ENCODE measurements around the gene CADM1. TPM values are rescaled to one million over a fixed set of nuclear protein-coding genes. Genes with fewer than 3 reads are reported as not detected.

Gene CADM1
- total and polyA plus RNA-seq, 2 donors (not counting 3 experiments of a cell fraction or from before 2014, with no cell fraction given) = 0.52 to 2.6 TPM

GRCh38 chr11:115530752-115531151 is 26.5 kb upstream of the CADM1 start:
- Histone ChIP-seq H3K9me3 (replicated peaks; ENCODE audit: control insufficient read depth, insufficient read depth, low read length) (no peaks in the 10 kb centered on the region), H3K36me3 (ENCODE audit: control insufficient read depth in 2 of 2, extremely low read depth in 1 of 2, insufficient read depth in 2 of 2, low read length in 2 of 2) (no peaks in the 10 kb centered on the region), H3K27me3 (ENCODE audit: control insufficient read depth in 2 of 2, insufficient read depth in 2 of 2, low read length in 2 of 2) (no peaks in the 10 kb centered on the region), H3K4me3 (replicated peaks in 1 of 3; ENCODE audit: insufficient read depth in 1 of 3, low read depth in 1 of 3, low read length in 3 of 3) (no peak overlapping the region), H4K20me1 (replicated peaks; ENCODE audit: control insufficient read depth, extremely low read depth, insufficient read depth, low read length) (no peaks in the 10 kb centered on the region), H2AFZ (ENCODE audit: low read depth, low read length) (no peak overlapping the region), H3K27ac (ENCODE audit: insufficient read depth, low read depth, low read length) (no peak overlapping the region), H3K9ac (replicated peaks; ENCODE audit: extremely low read depth, insufficient read depth, low read length) (no peak overlapping the region), H3K9me1 (replicated peaks; ENCODE audit: control insufficient read depth, extremely low read depth, insufficient read depth, low read length) (no peaks in the 10 kb centered on the region), H3K79me2 (ENCODE audit: control insufficient read depth, insufficient read depth, low read length) (no peaks in the 10 kb centered on the region), H3K4me2 (ENCODE audit: insufficient read depth, low read length) (no peak overlapping the region), H3K4me1 (ENCODE audit: control insufficient read depth, extremely low read depth, insufficient read depth, low read length) (no peaks in the 10 kb centered on the region)
- POLR2A ChIA-PET = no interaction called here
- DNase-seq (ENCODE audit: low read depth, low spot score) (no peak), FAIRE-seq (no peak)
- intact Hi-C loops (cut with micrococcal nuclease) (no loop called here), dilution Hi-C loops (cut with MboI; ENCODE audit: extremely low pct_ligation_motif_present, low sequenced_read_pairs) (no loop called here)
- no TSS peak for BruUV-seq (replicated peaks)
- CTCF ChIA-PET = interaction anchor here (0.6 kb wide), 1 partner anchor 163 kb away, joined by 4 read pairs; no protein-coding TSS in a partner anchor
- no peak for TF ChIP-seq JUN (IDR thresholded peaks at IDR 0.05; ENCODE audit: borderline replicate concordance, insufficient read depth, insufficient read length, low read depth)
- TF ChIP-seq MAX (IDR thresholded peaks at IDR 0.05; ENCODE audit: insufficient read depth, insufficient read length) = no peak
- no peak for TF ChIP-seq EZH2 (IDR thresholded peaks at IDR 0.05; ENCODE audit: borderline replicate concordance, low read depth, low read length, severe bottlenecking)
- no peak for TF ChIP-seq MYC (IDR thresholded peaks at IDR 0.05; ENCODE audit: low read depth, low read length)
- TF ChIP-seq GATA2 (IDR thresholded peaks at IDR 0.05; ENCODE audit: insufficient read depth, insufficient read length, low read depth, low read length) = no peak
- no peak for TF ChIP-seq CTCF (IDR thresholded peaks at IDR 0.05; ENCODE audit: extremely low read depth in 1 of 2, insufficient read depth in 1 of 2, low read depth in 1 of 2, low read length in 2 of 2)
- no peak for TF ChIP-seq FOS (IDR thresholded peaks at IDR 0.05; ENCODE audit: borderline replicate concordance, insufficient read depth, low read length)
- no peak for TF ChIP-seq POLR2AphosphoS5 (IDR thresholded peaks at IDR 0.05; ENCODE audit: insufficient read depth, low read depth, low read length)
- no peak for TF ChIP-seq POLR2A (IDR thresholded peaks at IDR 0.05; ENCODE audit: low read depth, low read length)
